Lower lobe of right lung (tissue), 2 donors: Measurements from ENCODE around the gene DUOX1. TPM values are rescaled to one million over a fixed set of nuclear protein-coding genes. Genes with fewer than 3 reads are reported as not detected.
A peak's percentile ranks its signal among the peaks of the same experiment; 100 is the strongest.

Experiments used
- ATAC-seq, 2 donors: fragments of 200-7000 bp; cut with Tn5 transposase; one replicate each; pipeline ENCODE4 v1.9.1; 2020 to 2022; ENCODE audit warnings: mild to moderate bottlenecking in 2 of 2, moderate library complexity in 2 of 2
- DNase-seq: peaks from one replicate; pipeline ENCODE4 v3.0.0-alpha.2; 2020
- H3K27ac ChIP-seq: fragments of 200-600 bp; one replicate; pipeline ENCODE4 v1.8.0; 2022
- H3K27me3 ChIP-seq: fragments of 200-600 bp; one replicate; pipeline ENCODE4 v1.8.0; 2022; ENCODE audit warnings: low read depth
- H3K36me3 ChIP-seq: fragments of 200-600 bp; one replicate; pipeline ENCODE4 v1.8.0; 2022; ENCODE audit warnings: mild to moderate bottlenecking
- H3K4me1 ChIP-seq: fragments of 200-600 bp; one replicate; pipeline ENCODE4 v1.8.0; 2022
- H3K4me3 ChIP-seq: fragments of 200-600 bp; one replicate; pipeline ENCODE4 v1.8.0; 2022; ENCODE audit warnings: mild to moderate bottlenecking
- H3K9me3 ChIP-seq: fragments of 200-600 bp; one replicate; pipeline ENCODE4 v1.8.0; 2022
- intact Hi-C: fragments of 100-400 bp; cut with DNase I; formaldehyde crosslinking; loops from one replicate; pipeline ENCODE4 v1.11.0; 2022
- total RNA-seq: library from RNA; stranded (reverse); fragmentation: NEBNext Ultra II Directional; extraction: Animal tissue kit (Norgen Biotek cat#: 25700); gene quantifications from one replicate; pipeline ENCODE4 v1.2.1, GENCODE V29; 2021
- TF ChIP-seq, protein P1 (sequence below): fragments of 200-600 bp; IDR thresholded peaks from one replicate; pipeline ENCODE4 v1.8.0; 2022; ENCODE audit warnings: antibody characterized with exemption, mild to moderate bottlenecking
- donor health status: DM: no; HTN: yes; CAD: no; lungs with severe emphysema.

DUOX1 gene
- total RNA-seq, 1 donor from 2014 or later: 317 TPM

- Histone ChIP-seq H3K4me3 (peak overlapping the region; percentile 58), H3K9me3 (no peaks in the 10 kb centered on the region), H3K27me3 (peaks cover 43% of the 10 kb centered on the region), H3K36me3 (no peaks in the 10 kb centered on the region), H3K4me1 (peaks cover 19% of the 10 kb centered on the region), H3K27ac (peak overlapping the region; percentile 84)
- peak; percentile 57 to 62 for ATAC-seq
- TF ChIP-seq, protein P1, sequence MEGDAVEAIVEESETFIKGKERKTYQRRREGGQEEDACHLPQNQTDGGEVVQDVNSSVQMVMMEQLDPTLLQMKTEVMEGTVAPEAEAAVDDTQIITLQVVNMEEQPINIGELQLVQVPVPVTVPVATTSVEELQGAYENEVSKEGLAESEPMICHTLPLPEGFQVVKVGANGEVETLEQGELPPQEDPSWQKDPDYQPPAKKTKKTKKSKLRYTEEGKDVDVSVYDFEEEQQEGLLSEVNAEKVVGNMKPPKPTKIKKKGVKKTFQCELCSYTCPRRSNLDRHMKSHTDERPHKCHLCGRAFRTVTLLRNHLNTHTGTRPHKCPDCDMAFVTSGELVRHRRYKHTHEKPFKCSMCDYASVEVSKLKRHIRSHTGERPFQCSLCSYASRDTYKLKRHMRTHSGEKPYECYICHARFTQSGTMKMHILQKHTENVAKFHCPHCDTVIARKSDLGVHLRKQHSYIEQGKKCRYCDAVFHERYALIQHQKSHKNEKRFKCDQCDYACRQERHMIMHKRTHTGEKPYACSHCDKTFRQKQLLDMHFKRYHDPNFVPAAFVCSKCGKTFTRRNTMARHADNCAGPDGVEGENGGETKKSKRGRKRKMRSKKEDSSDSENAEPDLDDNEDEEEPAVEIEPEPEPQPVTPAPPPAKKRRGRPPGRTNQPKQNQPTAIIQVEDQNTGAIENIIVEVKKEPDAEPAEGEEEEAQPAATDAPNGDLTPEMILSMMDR: no peak
- intact Hi-C loops: no loop called here
- DNase-seq: peak; percentile 64
Measured at GRCh38 chr15:45128971-45129639, 689 bp upstream of the DUOX1 start.

DNA sequence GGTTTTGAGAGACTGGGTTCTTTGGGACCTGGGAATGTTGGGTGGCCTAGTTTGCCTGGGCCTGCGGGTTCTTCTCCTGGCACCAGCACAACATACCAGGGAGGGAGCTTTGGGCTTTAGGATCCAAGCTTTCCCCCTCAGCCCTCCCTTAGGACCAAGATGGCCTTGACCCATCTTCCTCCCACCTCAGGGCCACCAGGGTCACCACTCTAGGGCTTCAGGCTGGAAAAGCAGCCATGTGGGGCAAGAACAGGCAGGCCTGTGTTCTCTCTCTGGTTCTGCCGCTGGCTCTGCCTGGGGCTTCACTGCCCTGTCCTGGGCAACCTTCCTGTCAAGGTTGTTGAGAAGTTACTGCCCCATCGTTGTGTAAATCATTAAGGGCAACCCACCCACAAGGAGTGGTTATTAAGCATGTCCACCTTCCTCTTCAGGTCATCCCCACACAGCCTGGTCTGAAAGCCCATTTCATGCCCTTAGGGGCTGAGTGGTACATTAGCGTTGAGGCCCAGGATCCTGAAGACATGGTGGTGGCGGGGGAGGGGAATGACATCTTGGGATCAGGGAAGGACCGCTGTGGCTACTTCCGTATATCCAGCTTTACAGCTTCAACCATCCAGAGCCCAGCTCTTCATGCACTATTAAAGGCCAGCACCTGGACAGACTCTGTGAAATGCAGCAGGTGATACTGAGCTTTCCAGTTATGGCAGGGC, 652 bp downstream of the DUOX1 start:
- Histone ChIP-seq H3K4me1 (peaks cover 31% of the 10 kb centered on the region), H3K27me3 (peaks cover 57% of the 10 kb centered on the region), H3K27ac (peak overlapping the region; percentile 84), H3K4me3 (peak overlapping the region; percentile 58), H3K9me3 (no peaks in the 10 kb centered on the region), H3K36me3 (no peaks in the 10 kb centered on the region)
- ATAC-seq (peak; percentile 1), DNase-seq (no peak)
- intact Hi-C loops: no loop called here
- TF ChIP-seq, protein P1: no peak

DNA sequence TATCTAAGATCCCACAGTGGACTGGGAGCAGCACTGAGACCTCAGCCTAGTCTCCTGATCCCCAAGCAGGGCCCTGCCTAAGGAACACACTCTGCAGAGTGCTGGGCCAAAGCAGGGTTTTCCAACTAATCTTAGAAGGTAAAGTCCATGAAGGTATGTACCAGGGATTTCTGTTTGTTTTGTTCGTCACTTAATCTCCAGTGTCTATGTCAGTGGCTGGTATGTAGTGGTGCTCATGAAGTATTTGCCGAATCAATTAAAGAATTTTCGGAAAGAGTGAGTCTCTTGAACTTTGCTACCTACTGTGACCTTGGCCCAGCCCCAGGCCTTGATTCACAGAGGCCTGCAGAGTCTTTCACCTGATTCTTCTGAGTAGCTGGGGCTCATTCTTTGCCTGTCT, 1.7 kb downstream of the DUOX1 start:
- ATAC-seq (peak; percentile 37 to 59), DNase-seq (peak; percentile 62)
- Histone ChIP-seq H3K9me3 (no peaks in the 10 kb centered on the region), H3K36me3 (no peaks in the 10 kb centered on the region), H3K4me1 (peaks cover 34% of the 10 kb centered on the region), H3K27me3 (peaks cover 55% of the 10 kb centered on the region), H3K27ac (peak overlapping the region; percentile 84), H3K4me3 (peak overlapping the region; percentile 58)
- TF ChIP-seq, protein P1: no peak
- intact Hi-C loops: no loop called here

DNA sequence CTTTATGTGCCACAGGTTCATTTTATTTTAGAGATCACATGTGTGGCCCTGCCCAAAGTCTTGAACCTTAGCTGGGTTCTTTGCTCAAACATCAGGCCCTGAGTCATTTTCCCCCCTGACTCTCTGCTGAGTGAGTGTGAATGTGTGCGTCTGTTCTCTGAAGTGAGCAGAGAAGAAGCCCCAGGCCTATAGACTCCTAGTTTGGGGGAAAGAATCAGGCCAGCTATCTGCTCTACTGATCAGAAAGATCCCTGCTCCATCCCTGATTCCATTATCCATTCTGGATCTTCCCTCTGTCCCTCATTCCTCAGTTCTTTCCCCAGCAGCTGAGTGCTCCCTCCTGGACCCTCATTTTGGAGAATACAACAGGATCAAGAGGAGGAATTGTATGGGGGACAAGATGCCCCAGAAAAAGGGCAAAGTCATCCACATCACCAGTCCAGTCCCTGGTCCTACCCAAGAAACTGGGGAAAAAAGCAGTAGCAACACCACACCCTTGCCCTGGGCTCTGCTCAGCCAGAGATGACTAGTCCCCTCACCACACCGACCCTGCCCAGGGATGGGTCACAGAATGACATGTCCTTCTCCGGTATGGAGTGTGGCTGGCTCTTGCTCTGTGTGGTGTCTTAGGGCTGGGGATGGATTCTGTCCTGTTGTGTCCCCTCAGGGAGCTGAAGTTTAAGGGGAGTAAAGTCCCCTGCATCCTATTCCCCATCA, 3.2 kb downstream of the DUOX1 start:
- Histone ChIP-seq H3K27me3 (peaks cover 55% of the 10 kb centered on the region), H3K9me3 (no peaks in the 10 kb centered on the region), H3K4me1 (peaks cover 35% of the 10 kb centered on the region), H3K27ac (no peak overlapping the region), H3K4me3 (peak overlapping the region; percentile 14), H3K36me3 (no peaks in the 10 kb centered on the region)
- intact Hi-C loops: no loop called here
- ATAC-seq (no peak), DNase-seq (no peak)
- TF ChIP-seq, protein P1: no peak

GRCh38 chr15:45133561-45133920, 3.7 kb downstream of the DUOX1 start:
- Histone ChIP-seq H3K4me3 (peak overlapping the region; percentile 14), H3K27me3 (peaks cover 55% of the 10 kb centered on the region), H3K9me3 (no peaks in the 10 kb centered on the region), H3K36me3 (no peaks in the 10 kb centered on the region), H3K4me1 (peaks cover 35% of the 10 kb centered on the region), H3K27ac (no peak overlapping the region)
- intact Hi-C loops: no loop called here
- ATAC-seq (peak; percentile 2 to 20), DNase-seq (no peak)
- TF ChIP-seq, protein P1: no peak
